Measurements from ENCODE around the gene PLD3.

Gene PLD3

DNA sequence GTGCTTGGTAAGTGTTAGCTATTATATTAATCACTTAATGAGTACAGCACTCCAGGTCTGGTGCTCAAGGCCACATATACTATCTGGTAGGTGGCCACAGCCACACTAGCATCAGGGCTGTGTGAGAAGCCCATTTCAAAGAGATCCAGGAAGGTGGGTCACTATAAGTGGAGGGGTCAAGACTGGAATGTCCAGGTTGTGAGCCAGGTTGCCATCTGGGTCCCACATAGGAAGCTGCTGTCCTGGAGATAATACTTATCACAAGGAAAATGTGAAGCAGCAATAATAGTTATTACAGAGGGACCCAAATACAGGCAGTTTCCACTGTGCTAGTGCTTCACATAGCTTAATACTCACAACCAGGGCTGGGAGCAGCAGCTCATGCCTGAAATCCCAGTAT is 13.4 kb upstream of the PLD3 start:
- no peak for DNase-seq

DNA sequence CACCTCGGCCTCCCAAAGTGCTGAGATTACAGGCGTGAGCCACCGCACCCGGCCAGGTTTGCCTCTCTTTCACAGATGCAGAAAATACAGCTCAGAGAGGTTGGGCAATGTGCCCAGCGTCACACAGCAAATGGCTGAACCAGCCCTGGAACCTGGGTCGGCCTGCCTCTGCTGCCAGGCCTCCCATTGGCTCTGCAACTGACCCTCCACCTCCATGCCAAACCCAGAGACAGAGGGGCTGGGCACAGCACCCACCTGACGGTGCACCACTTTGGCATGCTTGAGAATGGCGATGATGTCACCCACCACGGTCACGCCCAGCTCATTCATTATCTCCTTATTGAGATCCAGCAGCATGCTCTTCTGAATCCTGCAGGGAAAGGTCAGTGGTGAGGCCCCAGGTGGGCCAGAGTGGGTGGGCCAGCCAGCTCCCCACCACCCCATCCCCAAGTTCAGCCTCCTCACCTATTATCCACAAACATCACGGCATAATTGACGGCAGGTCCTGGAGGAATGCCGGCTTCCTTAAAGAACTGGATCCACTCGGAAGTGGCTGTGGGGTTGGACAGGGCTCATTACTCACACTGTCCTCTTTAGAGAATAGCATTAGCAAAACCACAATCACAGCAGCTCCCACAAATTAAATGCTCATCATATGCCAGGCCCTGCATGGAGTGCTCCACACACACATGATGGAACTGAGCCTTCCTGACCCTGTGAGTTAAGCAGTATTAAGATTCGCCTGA is 12.5 kb upstream of the PLD3 start:
- no peak for DNase-seq

DNA sequence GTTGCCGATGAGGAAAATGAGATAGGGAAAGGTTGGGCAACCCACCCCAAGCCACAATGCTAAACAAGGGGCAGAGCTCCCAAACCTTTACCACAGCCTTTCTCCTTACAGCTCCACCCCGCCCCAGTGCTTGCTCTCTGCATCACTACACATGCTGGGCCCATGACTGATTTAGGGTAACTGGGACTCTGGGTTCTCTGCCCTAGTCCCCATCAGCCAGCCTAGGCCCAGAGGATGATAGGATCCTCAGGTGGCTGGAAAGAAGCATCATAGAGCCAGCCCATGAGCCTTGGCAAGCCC is 11.9 kb upstream of the PLD3 start:
- no peak for DNase-seq

DNA sequence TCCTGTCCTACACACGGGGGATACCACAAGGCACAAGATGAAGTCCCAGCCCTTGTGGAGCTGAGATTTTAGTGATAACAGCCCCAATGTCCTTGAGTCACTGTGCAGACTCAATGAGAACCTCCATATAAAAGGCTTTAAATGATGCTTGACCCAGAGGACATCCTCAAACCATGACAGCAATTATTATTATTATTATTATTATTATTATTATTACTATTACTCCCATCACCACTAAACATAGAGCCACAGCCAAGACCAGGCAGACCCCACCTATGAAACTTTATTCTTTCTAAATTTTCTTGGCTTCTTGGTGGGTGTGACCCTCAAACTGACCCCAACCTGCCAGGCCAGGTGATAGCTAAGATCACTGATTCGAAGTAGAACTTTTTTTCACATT is 11.4 kb upstream of the PLD3 start:
- DNase-seq: no peak

DNA sequence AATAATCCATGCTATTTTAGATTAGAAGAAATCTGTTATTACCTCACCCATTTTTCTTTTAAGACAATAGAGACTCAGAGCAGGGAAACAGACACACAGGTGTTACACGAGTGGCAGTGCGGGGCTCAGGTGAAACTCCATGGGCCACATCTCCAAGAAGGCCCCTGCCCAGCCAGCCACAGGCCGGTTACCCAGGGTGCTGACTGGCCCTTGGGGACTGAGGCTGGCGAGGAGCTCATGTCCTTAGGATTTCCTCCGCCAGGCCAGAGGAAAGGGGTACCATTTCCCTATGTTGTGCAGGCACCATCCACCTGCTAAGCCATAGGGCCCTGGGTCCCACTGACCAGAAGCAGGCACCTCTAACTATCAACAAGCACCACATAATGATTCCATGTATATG is 10.9 kb upstream of the PLD3 start:
- no peak for DNase-seq

DNA sequence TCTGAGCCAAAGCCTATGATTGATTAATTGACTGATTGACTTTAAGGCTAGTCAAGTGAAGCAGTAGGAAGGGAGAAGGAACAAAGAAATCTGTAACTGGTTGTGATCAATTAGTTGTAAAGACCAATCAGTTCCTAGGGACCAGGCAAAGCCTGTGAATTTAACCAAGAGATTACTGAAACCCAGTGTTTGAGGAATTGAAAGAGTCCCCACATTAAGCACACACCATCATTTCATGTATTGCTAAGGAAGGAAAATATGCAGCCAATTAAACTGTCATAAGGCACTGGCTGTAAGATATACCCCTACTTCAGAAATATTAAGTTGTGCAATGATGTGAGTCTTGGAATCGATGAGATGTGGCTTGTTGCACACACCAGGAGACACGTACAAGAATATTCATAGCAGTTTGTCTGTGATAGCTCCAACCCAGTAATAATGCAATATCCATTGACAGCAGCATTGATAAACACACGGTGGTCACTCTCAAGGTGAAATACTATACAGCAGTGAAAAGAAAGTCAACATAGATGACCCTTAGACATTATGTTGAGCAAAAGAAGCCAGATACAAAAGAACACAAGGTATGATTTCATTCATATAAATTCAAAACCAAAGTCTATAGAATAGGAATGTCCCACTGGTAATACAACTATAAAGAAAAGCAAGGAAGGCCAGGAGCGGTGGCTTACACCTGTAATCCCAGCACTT is 9.3 kb upstream of the PLD3 start:
- DNase-seq: no peak

DNA sequence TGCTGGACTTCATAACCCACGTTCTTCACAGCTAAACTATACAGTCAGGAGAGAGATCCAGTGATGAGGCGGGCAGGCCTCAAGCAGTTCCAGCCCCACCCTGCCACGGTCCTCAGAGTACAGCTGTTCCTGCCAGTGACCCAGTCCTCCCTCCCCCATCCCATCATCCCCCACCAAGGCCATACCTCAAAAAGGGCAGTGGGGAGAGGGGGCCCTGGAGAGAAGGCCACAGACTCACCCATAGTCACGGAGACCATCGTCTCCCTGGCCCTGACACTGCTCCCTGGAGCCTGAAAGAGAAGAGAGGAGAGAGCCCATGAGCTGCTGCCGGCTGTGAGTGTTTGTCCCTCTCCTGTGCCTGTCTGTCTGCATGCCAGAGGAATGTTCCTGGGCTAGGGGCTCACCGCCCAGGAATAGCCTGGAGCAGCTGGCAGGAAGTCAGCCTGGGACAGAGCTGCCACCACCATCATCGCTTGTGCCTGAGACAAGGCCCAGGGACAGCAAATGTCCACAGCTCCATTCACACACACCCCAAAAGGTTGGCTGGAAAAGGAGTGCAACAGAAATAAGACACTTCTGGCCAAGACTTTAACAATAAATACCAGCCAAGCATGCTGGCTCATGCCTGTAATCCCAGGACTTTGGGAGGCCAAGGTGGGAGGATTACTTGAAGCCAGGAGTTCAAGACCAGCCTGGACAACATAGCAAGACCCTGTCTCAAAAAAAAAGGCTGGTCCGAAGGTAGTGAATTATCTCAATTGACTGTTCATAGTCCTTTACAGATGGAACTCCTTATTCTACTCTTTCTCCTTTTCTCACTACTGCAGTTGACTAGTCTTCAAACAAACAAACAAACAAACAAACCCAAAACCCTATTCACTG is 6.7 kb upstream of the PLD3 start:
- no peak for DNase-seq

DNA sequence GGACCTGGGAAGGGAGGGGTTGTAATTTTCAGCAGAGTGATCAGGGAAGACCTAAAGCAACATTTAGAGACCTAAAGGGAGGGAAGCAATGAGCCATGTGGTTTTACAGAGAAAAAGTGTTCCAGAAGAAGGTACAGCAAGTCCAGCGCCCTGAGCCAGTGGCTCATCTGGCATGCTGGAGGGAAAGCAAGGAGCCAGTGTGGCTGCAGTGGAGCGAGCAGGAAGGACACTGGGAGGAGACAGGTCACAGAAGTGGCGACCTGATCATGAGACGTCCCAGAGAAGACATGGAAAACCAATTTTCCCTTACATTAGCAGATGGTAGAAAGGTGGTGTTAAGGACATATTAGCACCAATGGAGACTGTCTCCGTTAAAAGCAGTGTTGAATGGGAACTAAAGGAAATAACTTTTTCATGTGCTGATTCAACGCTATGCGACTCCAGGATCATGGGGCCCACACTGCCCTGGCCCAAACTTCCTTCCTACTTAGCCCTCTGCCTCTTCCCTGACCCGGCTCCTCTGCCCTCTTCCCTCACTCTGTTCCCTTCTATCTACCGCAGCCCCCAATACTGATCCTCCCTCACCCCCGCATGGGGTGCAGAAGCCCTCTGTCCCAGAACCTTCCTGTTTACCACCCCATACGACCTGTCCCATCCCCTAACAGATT is 5.7 kb upstream of the PLD3 start:
- no peak for DNase-seq

DNA sequence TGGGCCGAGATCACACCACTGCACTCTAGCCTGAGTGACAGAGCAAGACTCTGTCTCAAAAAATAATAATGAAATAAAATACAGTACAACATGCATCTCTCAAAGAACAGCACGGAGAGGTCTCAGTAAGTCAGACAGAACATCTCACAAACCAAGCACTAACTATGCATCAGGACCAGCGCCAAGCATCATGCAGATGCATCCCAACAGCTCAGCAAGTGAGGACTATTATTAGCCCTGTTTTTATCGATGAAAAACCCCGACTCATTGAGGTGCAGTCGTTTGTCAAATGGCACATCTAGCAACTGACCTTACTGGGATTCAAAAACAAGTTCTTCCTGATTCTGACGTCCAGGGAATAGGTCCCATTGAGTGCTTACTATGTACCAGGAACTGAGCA is 4.1 kb upstream of the PLD3 start:
- no peak for DNase-seq

DNA sequence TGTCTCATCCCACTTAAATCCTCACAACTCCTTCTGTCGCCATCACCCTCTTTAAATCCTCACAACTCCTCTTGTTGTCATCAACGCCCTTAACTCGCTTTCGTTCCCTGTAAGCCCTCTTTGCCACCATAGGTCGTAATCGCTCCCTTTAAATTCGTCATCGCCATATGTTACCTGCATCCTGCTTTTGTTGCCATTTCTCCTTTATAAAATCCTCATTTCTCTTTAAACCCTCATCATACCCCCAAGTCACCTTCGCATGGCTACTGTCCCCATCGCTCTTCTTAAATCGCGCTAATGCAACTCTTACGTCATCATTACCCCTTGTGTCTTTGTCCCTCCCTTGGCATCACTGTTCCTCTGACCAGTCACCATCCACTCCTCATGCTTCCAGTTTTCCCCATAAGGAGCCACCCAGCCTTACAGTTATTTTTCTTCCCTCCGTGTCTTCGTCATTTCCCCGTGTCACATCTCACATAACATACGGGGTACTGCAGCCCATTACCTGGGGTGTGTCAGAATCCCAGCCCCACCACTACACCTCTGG is 539 bp downstream of the PLD3 start:
- no peak for DNase-seq

DNA sequence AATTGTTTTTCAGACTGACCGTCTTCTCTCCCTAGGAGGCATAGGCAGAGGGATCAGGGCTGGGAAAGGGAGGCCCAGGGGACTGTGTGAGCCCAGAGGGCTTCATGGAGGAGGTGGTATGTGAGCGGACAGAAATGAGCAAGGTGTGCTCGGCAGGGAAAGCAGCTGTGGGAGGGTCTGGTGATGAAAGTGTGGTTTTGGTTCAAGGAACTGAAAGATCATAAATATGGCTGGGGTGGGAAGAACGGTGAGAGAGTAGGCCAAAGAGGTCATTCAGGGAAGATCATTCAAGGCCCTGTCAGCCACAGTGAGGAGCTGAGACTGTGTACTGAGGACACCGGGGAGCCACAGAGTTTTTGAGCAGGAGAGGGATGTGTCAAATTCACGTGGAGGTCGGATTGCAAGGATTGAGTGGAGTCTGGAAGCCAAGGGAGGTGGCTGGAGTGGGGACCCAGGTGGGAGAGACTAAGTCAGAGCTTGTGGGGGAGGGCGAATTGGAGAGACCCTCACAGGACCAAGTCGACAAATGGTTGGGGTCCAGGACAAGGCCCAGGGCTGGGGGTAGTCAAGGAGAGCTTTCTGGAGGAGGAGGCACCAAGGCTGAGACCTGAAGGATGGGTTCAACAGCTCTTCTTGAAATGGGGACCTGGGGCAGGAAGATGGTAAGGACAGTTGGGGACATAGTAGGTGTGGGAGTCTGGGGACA is 7.6 kb downstream of the PLD3 start:
- DNase-seq: no peak

DNA sequence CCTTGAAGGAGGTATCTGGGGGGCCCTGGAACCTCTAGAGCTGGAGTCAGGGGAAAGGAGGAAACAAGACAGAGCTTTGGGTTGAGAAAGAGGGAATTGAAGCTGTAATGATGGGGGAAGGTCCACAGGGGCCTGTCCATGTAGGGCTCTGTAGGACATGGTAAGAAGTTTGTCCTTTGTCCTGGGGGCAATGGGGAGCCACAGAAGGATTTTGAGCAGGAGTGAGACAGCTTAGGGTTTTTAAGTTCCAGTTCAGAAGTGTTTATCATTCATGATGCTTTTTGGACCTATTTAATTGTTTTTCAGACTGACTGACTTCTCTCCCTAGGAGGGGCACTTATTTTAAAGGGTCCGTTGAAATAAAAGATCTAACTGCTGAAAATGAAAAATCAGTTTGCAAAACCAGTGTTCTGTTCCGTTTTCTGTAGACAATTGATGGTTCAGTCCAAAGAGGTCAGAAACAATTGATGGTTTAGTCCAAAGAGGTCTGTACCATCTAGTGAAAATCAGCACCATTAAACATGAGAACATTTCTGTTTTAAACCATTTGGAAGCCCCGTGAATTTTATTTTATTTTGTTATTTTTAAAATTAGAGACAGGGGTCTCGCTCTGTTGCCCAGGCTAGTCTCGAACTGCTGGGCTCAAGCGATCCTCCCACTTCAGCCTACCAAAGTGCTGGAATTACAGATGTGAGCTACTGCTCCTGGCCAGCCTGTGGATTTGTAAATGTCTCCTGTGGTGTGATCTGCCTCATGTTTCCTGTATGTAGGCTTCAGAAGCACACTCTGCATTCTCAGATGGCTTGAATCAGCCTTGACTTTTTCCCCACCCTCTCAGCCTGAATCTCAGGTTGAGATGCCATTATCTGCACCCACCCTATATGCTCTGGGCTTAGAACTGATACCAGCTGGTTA is 8.4 kb downstream of the PLD3 start:
- no peak for DNase-seq

DNA sequence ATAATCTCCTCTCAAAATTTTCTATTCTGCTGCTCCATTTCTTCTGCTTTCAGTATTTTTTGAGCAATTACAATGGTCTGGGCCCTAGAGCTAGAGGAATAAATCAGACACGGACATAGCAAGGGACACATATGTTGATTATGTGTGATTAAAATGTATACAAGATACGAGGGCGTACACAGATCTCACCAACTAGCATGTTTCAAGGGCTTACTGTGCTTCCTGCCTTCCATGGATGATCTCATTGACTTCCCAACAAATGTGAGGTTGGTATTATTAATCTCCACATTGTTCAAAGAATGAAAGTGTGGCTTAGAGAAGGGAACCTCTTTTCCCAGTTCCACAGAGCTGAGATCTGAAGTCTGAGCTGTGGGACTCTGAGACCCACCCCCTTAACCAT is 9.1 kb downstream of the PLD3 start:
- DNase-seq: no peak

DNA sequence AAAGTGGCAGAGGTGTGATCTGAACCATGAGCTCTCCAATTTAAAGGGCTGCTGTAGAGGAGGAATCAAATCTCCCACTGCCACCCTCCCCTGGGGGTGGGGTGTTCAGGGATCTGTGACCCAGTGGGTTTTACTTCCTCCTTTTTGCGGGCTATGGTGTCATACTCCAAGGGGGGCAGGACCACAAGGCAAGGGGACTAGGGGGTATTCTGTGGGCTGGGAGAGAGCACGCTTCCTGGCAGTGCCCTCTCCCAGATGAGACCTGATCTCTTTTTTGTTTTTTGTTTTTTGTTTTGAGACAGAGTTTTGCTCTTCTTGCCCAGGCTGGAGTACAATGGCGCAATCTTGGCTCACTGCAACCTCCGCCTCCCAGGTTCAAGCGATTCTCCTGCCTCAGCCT is 10.3 kb downstream of the PLD3 start:
- DNase-seq: no peak

DNA sequence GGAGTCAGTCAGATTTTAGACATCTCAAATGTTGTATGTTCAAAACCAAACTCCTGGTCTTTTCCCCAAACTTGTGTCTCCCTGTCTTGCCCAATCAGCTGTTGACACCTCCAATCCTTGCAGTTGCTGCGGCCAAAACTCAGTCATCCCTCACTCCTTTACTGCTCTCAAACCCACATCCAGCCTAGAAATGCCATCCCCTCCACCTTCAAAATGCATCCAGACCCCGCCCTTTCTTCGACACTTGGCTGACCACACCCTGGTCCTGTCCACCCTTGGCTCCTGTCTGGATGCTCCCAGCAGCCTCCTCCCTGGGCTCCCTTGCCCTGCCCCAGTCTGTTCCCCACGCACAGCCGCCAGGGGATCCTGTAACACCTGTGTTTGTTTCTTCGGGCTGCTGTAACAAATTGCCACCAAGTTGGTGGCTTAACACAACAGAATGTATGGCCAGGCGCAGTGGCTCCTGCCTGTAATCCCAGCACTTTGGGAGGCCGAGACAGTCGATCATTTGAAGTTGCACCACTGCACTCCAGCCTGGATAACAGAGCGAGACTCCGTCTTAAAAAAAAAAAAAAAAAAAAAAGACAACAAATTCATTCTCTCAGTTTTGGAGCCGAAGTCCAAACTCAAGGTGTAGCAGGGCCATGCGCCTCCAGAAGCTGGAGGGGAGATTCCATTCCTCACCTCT is 11.7 kb downstream of the PLD3 start:
- DNase-seq: no peak

DNA sequence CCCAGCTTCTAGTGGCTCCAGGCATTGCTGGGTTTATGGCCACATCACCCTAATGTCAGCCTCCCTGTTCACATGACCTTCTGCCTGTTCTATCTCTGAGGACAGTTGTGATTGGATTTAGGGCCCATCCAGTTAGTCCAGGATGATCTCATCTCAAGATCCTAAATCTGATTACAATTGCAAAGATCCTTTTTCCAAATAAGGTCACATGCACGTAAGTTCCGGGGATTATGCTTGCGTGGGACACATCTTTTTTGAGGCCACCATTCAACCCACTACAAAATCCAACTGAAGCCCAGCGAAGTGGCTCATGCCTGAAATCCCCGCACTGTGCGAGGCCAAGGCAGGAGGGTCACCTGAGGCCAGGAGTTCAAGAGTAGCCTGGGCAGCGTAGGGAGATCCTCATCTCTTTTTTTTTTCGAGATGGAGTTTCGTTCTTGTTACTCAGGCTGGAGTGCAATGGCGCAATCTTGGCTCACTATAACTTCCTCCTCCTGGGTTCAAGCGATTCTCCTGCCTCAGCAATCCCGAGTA is 12.3 kb downstream of the PLD3 start:
- no peak for DNase-seq

DNA sequence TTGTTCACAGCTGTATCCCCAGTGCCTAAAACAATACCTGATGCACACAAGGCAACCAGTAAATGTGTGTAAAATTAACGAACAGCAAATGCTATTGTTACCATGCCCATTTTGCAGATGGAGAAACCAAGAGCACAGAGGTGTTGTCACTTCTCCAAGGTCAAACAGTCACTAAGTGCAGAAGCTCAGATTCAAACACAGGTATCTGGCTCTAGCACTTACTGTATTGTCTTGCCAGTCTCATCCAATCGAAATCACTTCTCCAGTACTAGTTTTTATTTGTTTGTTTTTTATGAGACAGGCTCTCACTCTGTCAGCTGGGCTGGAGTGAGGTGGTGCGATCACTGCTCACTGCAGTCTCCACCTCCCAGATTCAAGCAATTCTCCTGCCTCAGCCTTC is 13.7 kb downstream of the PLD3 start:
- DNase-seq: no peak

DNA sequence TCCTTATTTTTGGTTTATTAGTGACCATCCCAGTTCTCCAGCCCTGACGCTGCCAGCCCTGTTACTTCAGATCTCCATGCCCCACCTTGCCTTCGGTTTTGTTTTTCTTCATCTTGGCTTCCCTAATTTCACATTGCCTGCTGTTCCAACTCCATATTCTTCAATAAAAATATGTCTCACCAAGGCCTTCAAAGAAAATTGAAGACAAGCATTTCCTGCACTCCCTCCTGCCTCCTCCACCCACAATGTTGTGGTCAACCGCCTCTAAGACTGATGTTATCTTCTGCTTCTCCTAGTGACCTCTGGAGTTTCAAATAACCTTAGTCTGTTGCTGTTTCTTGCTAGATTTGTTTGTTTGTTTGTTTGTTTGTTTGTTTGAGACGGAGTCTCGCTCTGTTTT is 14.6 kb downstream of the PLD3 start:
- DNase-seq: no peak

DNA sequence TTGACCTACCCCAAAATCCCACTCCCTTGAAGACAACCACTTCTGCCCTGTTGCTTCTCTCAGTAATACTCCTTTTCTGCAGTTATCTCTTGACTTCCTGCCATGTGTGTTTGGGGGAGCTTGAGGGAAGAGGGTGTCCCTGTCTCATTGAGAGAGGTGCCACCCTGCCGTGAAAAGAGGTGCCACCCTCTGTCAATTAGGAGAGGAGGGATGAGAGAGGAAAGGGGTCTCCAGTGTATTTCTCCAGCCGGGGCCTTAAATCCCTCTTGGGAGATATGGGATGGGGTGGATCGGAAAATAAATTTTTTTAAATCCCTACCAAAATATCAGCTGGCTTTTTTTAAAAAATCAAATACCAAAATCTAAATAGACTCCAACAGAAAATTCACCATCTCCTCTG is 16.5 kb downstream of the PLD3 start:
- no peak for DNase-seq

DNA sequence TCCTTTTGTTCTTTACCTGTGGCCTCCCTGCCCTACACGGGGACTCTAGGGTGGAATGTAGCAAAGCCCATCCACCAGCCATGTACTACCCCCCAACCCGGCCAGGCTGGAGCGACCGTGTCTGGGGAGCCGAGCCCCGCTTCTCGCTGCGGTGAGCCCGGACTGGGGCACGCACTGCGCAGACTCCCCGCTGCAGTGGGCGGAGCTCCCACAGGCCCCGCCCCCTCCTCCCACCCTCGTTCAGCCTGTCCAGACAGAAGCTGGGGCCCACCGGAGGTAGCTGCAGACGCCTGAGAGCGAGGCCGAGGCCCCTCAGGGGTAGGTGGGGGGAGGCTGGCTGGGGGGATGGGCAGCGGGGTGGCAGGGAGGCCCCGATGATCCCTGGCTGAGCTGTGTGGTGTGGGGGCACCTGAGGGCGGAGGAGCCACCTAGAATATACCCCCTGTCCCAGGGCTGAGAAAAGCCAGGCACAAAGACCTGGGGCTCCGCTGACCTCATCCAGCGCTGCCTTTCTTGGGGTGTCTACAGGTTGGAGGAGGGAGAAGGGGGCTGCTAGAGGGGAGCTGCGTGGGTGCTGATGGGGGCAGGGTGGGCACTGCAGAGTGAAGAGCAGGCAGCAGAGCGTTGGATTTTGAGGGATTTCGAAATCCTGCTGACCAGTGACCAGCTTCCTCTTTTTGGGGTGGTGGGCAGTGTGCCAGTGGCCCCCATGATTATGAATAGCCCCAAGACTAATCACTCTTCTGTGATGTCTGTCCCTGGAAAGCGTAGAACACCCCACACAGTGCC is 17.3 kb downstream of the PLD3 start:
- peak; percentile 47 for DNase-seq
